ENCODE data around the gene PRM1. TPM values are rescaled to one million over a fixed set of nuclear protein-coding genes. Genes with fewer than 3 reads are reported as not detected.

PRM1 gene
- total and polyA plus RNA-seq, 2 of the 8 experiments (the other 6 are each of a cell fraction or from before 2014, with no cell fraction given), result 0.54 to 0.82 TPM

DNA sequence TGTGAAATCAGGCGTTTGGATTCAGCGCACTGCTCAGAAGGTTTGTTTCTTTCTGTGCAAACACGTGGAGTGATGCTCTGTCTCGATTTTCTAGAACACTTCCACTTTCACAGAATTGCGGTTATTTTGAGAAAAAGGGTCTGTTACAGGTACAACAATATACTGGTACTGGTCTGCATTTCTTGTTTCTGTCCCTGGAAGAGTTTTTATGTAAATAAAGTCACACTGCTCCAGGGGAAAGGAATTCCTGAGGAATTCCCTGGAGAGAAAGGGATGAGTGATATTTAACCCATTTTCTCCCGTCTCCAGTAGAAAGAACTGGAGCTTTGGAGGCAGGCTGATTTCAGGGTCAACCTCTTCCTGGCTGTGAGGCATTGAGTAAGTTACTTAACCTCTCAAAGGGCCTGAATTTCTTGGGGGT, 48.0 kb upstream of the PRM1 start (continued):
- TF ChIP-seq, protein P1, sequence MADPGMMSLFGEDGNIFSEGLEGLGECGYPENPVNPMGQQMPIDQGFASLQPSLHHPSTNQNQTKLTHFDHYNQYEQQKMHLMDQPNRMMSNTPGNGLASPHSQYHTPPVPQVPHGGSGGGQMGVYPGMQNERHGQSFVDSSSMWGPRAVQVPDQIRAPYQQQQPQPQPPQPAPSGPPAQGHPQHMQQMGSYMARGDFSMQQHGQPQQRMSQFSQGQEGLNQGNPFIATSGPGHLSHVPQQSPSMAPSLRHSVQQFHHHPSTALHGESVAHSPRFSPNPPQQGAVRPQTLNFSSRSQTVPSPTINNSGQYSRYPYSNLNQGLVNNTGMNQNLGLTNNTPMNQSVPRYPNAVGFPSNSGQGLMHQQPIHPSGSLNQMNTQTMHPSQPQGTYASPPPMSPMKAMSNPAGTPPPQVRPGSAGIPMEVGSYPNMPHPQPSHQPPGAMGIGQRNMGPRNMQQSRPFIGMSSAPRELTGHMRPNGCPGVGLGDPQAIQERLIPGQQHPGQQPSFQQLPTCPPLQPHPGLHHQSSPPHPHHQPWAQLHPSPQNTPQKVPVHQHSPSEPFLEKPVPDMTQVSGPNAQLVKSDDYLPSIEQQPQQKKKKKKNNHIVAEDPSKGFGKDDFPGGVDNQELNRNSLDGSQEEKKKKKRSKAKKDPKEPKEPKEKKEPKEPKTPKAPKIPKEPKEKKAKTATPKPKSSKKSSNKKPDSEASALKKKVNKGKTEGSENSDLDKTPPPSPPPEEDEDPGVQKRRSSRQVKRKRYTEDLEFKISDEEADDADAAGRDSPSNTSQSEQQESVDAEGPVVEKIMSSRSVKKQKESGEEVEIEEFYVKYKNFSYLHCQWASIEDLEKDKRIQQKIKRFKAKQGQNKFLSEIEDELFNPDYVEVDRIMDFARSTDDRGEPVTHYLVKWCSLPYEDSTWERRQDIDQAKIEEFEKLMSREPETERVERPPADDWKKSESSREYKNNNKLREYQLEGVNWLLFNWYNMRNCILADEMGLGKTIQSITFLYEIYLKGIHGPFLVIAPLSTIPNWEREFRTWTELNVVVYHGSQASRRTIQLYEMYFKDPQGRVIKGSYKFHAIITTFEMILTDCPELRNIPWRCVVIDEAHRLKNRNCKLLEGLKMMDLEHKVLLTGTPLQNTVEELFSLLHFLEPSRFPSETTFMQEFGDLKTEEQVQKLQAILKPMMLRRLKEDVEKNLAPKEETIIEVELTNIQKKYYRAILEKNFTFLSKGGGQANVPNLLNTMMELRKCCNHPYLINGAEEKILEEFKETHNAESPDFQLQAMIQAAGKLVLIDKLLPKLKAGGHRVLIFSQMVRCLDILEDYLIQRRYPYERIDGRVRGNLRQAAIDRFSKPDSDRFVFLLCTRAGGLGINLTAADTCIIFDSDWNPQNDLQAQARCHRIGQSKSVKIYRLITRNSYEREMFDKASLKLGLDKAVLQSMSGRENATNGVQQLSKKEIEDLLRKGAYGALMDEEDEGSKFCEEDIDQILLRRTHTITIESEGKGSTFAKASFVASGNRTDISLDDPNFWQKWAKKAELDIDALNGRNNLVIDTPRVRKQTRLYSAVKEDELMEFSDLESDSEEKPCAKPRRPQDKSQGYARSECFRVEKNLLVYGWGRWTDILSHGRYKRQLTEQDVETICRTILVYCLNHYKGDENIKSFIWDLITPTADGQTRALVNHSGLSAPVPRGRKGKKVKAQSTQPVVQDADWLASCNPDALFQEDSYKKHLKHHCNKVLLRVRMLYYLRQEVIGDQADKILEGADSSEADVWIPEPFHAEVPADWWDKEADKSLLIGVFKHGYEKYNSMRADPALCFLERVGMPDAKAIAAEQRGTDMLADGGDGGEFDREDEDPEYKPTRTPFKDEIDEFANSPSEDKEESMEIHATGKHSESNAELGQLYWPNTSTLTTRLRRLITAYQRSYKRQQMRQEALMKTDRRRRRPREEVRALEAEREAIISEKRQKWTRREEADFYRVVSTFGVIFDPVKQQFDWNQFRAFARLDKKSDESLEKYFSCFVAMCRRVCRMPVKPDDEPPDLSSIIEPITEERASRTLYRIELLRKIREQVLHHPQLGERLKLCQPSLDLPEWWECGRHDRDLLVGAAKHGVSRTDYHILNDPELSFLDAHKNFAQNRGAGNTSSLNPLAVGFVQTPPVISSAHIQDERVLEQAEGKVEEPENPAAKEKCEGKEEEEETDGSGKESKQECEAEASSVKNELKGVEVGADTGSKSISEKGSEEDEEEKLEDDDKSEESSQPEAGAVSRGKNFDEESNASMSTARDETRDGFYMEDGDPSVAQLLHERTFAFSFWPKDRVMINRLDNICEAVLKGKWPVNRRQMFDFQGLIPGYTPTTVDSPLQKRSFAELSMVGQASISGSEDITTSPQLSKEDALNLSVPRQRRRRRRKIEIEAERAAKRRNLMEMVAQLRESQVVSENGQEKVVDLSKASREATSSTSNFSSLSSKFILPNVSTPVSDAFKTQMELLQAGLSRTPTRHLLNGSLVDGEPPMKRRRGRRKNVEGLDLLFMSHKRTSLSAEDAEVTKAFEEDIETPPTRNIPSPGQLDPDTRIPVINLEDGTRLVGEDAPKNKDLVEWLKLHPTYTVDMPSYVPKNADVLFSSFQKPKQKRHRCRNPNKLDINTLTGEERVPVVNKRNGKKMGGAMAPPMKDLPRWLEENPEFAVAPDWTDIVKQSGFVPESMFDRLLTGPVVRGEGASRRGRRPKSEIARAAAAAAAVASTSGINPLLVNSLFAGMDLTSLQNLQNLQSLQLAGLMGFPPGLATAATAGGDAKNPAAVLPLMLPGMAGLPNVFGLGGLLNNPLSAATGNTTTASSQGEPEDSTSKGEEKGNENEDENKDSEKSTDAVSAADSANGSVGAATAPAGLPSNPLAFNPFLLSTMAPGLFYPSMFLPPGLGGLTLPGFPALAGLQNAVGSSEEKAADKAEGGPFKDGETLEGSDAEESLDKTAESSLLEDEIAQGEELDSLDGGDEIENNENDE (IDR thresholded peaks at IDR 0.05; ENCODE audit: insufficient replicate concordance, low read length), result peak; percentile 37
- TF ChIP-seq SIRT6 (IDR thresholded peaks at IDR 0.05; ENCODE audit: low read length) (no peak), SIN3A (conservative IDR thresholded peaks at IDR 0.05 in 1 of 2, IDR thresholded peaks at IDR 0.05 in 1 of 2; ENCODE audit: low read depth in 1 of 2, low read length in 2 of 2) (0 out of 4 replicates have a peak, but pooled peaks of 1 of the 2 experiments have one; percentile 23), SP4 (IDR thresholded peaks at IDR 0.05; ENCODE audit: low read length) (0 out of 2 replicates have a peak, but pooled peaks have one; percentile 60), TEAD4 (IDR thresholded peaks at IDR 0.05; ENCODE audit: low read depth, low read length) (peak; percentile 77), HDAC2 (IDR thresholded peaks at IDR 0.05; ENCODE audit: borderline replicate concordance in 1 of 2, low read depth in 2 of 2, low read length in 2 of 2) (no peak), SP1 (IDR thresholded peaks at IDR 0.05; ENCODE audit: low read depth, low read length) (peak; percentile 62; the same call in 1 of the 2 replicates)
- TF ChIP-seq, protein P2, sequence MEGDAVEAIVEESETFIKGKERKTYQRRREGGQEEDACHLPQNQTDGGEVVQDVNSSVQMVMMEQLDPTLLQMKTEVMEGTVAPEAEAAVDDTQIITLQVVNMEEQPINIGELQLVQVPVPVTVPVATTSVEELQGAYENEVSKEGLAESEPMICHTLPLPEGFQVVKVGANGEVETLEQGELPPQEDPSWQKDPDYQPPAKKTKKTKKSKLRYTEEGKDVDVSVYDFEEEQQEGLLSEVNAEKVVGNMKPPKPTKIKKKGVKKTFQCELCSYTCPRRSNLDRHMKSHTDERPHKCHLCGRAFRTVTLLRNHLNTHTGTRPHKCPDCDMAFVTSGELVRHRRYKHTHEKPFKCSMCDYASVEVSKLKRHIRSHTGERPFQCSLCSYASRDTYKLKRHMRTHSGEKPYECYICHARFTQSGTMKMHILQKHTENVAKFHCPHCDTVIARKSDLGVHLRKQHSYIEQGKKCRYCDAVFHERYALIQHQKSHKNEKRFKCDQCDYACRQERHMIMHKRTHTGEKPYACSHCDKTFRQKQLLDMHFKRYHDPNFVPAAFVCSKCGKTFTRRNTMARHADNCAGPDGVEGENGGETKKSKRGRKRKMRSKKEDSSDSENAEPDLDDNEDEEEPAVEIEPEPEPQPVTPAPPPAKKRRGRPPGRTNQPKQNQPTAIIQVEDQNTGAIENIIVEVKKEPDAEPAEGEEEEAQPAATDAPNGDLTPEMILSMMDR (IDR thresholded peaks at IDR 0.05; ENCODE audit: control extremely low read depth in 1 of 3, insufficient read depth in 1 of 3, low read depth in 1 of 3, low read length in 3 of 3), result no peak

Data from H1 (cell line).